MM.1S (cell line): ENCODE measurements around the gene SLC7A8.

ENCODE experiments used
- DNase-seq: peaks from one replicate; pipeline ENCODE4 v3.0.0-alpha.2; 2015
- H2AFZ ChIP-seq: fragments of 300-600 bp; sonication (generic); 2 replicates; pipeline ENCODE4 v1.6.0; 2016; ENCODE audit warnings: antibody characterized with exemption, low read length
- H3F3A ChIP-seq: fragments of 300-600 bp; sonication (generic); 2 replicates; pipeline ENCODE4 v1.6.1; 2016; ENCODE audit warnings: mild to moderate bottlenecking, antibody characterized with exemption, low read length, moderate library complexity, mixed read lengths; ENCODE audit not compliant: insufficient read depth
- H3K27ac ChIP-seq: fragments of 300-600 bp; sonication (generic); 2 replicates; pipeline ENCODE4 v1.5.1; 2016; ENCODE audit warnings: mild to moderate bottlenecking, low read length
- H3K27me3 ChIP-seq: fragments of 300-600 bp; sonication (generic); replicated peaks from 2 replicates; pipeline ENCODE4 v1.6.0; 2016; ENCODE audit warnings: low read length; ENCODE audit not compliant: insufficient read depth
- H3K36me3 ChIP-seq: fragments of 300-600 bp; sonication (generic); replicated peaks from 2 replicates; pipeline ENCODE4 v1.6.1; 2016; ENCODE audit warnings: mild to moderate bottlenecking, low read length, mixed read lengths; ENCODE audit not compliant: insufficient read depth
- H3K4me1 ChIP-seq: fragments of 300-600 bp; sonication (generic); 2 replicates; pipeline ENCODE4 v1.6.1; 2016; ENCODE audit warnings: low read length, mixed read lengths
- H3K4me2 ChIP-seq: fragments of 300-600 bp; sonication (generic); 2 replicates; pipeline ENCODE4 v1.6.0; 2016; ENCODE audit warnings: low read depth, low read length
- H3K4me3 ChIP-seq: fragments of 300-600 bp; sonication (generic); 2 replicates; pipeline ENCODE4 v1.5.1; 2016; ENCODE audit warnings: low read length, mixed read lengths
- H3K79me2 ChIP-seq: fragments of 300-600 bp; sonication (generic); 2 replicates; pipeline ENCODE4 v1.6.1; 2016; ENCODE audit warnings: mixed run types, low read length, mixed read lengths
- H3K9ac ChIP-seq: fragments of 300-600 bp; sonication (generic); 2 replicates; pipeline ENCODE4 v1.6.1; 2016; ENCODE audit warnings: low read length, mixed read lengths
- H3K9me2 ChIP-seq: fragments of 300-600 bp; sonication (generic); replicated peaks from 2 replicates; pipeline ENCODE4 v1.6.1; 2016; ENCODE audit warnings: mild to moderate bottlenecking, low read length, mixed read lengths; ENCODE audit not compliant: insufficient read depth
- H3K9me3 ChIP-seq: fragments of 300-600 bp; sonication (generic); replicated peaks from 2 replicates; pipeline ENCODE4 v1.6.1; 2016; ENCODE audit warnings: mild to moderate bottlenecking, low read length, mixed read lengths; ENCODE audit not compliant: insufficient read depth
- H4K20me1 ChIP-seq: fragments of 300-600 bp; sonication (generic); 2 replicates; pipeline ENCODE4 v1.6.1; 2016; ENCODE audit warnings: mild to moderate bottlenecking, low read length, moderate library complexity, mixed read lengths; ENCODE audit not compliant: insufficient read depth
- EZH2 ChIP-seq: fragments of 300-600 bp; sonication (generic); optimal IDR thresholded peaks from 2 replicates; pipeline ENCODE3; 2017; ENCODE audit warnings: low read depth, mild to moderate bottlenecking, antibody characterized with exemption, low read length, mixed read lengths
- EZH2phosphoT487 ChIP-seq: fragments of 300-600 bp; sonication (generic); IDR thresholded peaks from 2 replicates; pipeline ENCODE4 v1.6.1; 2018; ENCODE audit warnings: antibody characterized with exemption, low read length
- TF ChIP-seq, protein P1 (sequence below): fragments of 300-600 bp; sonication (generic); IDR thresholded peaks from 2 replicates; pipeline ENCODE4 v1.5.1; 2016; ENCODE audit warnings: antibody characterized with exemption, low read length, mixed read lengths

Gene SLC7A8

DNA sequence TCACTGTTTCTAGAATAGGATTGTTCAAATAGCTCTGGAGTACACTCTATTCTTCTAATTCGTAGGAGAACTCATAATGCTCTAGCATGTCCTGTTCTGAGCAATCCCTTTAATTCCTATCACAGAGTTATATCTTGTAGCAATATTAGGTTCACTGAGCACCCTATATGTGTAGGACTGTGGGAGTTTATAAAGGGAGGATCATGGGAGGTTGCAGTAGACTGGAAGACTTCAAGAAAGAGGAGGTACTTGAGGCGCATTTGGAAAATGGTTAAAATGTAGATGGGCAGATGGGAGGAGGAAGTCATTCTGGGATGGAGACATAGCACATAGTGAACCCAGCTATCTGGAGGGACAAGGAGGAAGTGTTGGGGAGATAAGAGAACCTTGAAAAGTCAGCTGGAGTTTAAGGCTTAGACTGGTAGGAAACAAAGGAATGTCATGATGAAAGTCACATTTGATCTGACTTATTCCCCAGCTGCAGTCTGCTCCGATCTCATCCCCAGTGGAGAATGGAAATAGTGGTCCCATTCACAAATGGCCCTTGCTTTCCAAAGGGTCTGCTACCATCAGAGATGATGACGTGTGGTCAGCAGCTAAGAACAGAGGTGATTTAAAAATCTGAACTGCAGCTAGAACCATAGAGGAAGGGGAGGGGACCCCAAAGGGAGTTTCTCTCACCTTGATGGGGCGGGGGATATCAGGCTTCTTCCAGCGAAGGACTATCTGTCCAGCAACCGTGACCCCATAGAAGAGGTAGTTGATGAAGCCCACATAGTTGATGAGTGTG is 54.3 kb downstream of the SLC7A8 start:
- no peak overlapping the region for H2AFZ ChIP-seq
- H3K27ac ChIP-seq, result no peak overlapping the region
- H3K36me3 ChIP-seq, result no peaks in the 10 kb centered on the region
- H4K20me1 ChIP-seq, result no peaks in the 10 kb centered on the region
- H3K4me1 ChIP-seq, result no peaks in the 10 kb centered on the region
- H3K4me2 ChIP-seq, result no peak overlapping the region
- H3K79me2 ChIP-seq, result no peaks in the 10 kb centered on the region
- no peaks in the 10 kb centered on the region for H3K27me3 ChIP-seq
- TF ChIP-seq, protein P1, sequence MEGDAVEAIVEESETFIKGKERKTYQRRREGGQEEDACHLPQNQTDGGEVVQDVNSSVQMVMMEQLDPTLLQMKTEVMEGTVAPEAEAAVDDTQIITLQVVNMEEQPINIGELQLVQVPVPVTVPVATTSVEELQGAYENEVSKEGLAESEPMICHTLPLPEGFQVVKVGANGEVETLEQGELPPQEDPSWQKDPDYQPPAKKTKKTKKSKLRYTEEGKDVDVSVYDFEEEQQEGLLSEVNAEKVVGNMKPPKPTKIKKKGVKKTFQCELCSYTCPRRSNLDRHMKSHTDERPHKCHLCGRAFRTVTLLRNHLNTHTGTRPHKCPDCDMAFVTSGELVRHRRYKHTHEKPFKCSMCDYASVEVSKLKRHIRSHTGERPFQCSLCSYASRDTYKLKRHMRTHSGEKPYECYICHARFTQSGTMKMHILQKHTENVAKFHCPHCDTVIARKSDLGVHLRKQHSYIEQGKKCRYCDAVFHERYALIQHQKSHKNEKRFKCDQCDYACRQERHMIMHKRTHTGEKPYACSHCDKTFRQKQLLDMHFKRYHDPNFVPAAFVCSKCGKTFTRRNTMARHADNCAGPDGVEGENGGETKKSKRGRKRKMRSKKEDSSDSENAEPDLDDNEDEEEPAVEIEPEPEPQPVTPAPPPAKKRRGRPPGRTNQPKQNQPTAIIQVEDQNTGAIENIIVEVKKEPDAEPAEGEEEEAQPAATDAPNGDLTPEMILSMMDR, result no peak
- no peak for TF ChIP-seq EZH2phosphoT487
- no peak for TF ChIP-seq EZH2
- no peak for DNase-seq
- no peaks in the 10 kb centered on the region for H3F3A ChIP-seq
- no peaks in the 10 kb centered on the region for H3K9me2 ChIP-seq
- no peak overlapping the region for H3K4me3 ChIP-seq
- H3K9ac ChIP-seq, result no peak overlapping the region
- no peaks in the 10 kb centered on the region for H3K9me3 ChIP-seq

DNA sequence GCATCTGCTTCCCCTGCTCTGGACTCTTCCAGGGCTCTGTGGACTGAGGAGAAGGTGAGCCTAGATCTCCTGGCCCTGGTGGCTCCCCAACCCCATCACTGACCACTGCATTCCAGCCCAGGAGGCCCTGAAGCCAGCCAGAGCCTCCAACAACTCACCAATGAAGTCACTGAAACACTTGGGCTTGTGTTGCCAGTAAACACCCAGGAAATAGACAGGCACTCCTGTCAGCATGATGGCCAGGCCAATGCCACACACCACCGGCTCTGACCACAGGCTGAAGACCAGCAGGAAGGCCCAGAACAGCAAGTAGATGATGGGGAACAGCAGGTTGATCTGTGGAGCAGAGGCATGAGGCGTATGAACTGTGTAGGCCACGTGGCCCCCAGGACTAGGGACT is 55.6 kb downstream of the SLC7A8 start:
- TF ChIP-seq, protein P1, result no peak
- no peak for TF ChIP-seq EZH2
- TF ChIP-seq EZH2phosphoT487, result no peak
- Histone ChIP-seq H2AFZ (no peak overlapping the region), H4K20me1 (no peaks in the 10 kb centered on the region), H3K27me3 (no peaks in the 10 kb centered on the region), H3K9ac (no peak overlapping the region), H3K4me2 (no peak overlapping the region), H3K4me3 (no peak overlapping the region), H3K9me2 (no peaks in the 10 kb centered on the region), H3K9me3 (no peaks in the 10 kb centered on the region), H3K4me1 (no peaks in the 10 kb centered on the region), H3F3A (no peaks in the 10 kb centered on the region), H3K36me3 (no peaks in the 10 kb centered on the region), H3K27ac (no peak overlapping the region), H3K79me2 (no peaks in the 10 kb centered on the region)
- DNase-seq, result no peak

DNA sequence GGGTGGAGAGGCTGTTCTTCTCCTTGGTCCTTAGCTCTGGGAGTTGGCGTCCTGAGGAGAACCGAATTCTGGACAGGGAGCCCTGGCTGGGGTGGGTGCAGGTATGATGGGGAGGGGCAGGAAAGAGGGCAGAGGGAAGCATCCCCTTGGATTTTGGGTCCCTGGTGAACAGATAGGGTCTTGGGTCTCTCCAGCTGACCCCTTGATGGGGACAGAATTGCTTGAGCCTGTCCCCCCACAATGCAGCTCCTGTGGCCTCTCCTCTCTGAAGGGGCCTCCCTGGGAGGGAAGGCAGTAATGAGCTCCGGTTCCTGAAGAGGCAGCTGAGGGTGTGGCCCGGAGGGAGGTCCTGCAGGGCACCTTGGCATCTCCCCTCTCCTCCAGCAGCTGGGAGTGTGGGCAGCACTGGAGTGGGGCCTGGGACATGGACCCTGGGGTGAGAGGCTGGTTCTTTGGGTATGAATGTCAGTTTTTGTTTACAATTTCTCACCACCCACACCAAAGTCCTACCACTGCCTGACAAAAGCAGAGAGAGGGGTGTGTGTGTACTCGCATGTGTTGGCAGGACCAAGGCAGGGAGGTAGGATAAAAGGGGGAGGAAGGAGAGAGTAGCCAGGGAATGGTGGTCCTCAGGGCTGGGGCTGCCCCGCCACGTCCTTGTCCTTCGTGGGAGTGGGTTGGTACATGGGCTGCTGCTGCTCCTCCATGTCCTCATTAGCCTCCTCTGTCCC is 56.7 kb downstream of the SLC7A8 start:
- no peaks in the 10 kb centered on the region for H3K9me2 ChIP-seq
- H3K4me1 ChIP-seq, result peaks cover 3% of the 10 kb centered on the region; the same call in 1 of the 2 replicates
- H3K4me2 ChIP-seq, result no peak overlapping the region
- TF ChIP-seq EZH2 (no peak), EZH2phosphoT487 (no peak)
- TF ChIP-seq, protein P1, result no peak
- no peaks in the 10 kb centered on the region for H3F3A ChIP-seq
- no peak overlapping the region for H3K4me3 ChIP-seq
- no peaks in the 10 kb centered on the region for H3K79me2 ChIP-seq
- H3K27me3 ChIP-seq, result no peaks in the 10 kb centered on the region
- H3K27ac ChIP-seq, result no peak overlapping the region
- no peaks in the 10 kb centered on the region for H3K9me3 ChIP-seq
- H3K9ac ChIP-seq, result no peak overlapping the region
- no peaks in the 10 kb centered on the region for H4K20me1 ChIP-seq
- DNase-seq, result no peak
- H3K36me3 ChIP-seq, result no peaks in the 10 kb centered on the region
- H2AFZ ChIP-seq, result no peak overlapping the region
